HG02840 (cell line): Measurements from ENCODE around the gene KCNA3.
A peak's percentile ranks its signal among the peaks of the same experiment; 100 is the strongest.

ENCODE experiments used
- ATAC-seq: cut with Tn5 transposase; IDR thresholded peaks from one replicate; pipeline ENCODE4 v1.9.1; 2021; ENCODE audit warnings: mild to moderate bottlenecking, moderate library complexity, moderate number of reproducible peaks; ENCODE audit not compliant: unreplicated experiment, low FRiP score

KCNA3 gene

DNA sequence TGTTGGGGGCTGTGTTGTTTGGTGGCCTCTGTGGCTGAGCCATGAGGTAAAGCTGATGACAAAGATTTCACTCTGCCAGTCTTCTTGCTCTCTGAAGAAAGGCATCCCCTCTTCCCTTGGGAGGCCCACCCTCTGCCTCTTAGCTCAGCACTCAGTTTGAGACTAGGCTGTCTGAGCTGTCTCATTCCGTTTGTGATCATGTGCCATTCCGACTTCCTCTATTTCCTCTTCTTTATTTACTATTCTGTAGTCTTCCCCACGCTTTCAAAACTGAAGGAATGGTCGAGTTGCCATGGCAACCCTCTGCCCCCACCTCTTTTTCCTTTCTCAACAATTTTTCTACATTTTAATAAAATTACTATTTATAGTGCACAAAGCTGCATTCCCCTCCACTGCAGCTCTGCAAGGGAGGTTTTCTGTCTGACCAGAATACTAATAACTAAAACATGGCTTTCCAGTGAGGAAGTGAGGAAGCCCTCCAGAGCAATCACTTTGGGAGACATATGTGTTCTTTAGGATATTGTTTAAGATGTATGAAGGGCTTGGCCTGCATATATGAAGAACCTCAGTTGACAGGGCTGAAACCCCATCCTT lies 30.8 kb downstream of the KCNA3 start:
- ATAC-seq = no peak

DNA sequence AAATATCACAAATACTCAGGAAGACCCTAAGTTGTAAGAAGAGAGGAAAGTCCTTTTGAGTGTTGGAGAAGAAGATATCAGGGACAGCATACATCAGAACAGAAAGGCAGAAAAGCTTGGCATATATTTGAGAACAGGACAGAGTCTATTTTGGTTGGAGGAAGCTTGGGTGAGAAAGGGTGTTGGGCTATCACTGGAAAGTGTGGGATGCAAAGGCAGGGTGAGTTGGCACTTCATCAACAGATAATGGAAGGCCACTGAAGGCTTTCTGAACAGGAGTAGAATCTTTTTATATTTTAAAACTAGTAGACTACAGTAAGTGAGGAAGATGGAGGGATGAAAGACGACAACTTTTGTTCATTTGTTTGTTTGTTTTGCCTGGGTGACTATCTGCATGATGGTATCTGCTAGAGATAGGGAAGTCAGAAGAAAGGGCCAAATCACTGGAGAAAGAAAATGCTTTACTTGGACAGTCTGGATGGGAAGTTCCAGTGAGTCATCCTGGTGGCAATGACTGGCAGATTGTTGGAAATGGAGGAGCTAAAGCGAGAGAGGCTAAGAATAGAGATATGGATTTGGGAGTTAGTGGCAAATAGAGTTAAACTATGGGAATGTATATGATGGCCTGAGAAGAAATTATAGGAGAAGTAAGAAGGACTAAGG lies 34.9 kb downstream of the KCNA3 start:
- ATAC-seq = no peak

DNA sequence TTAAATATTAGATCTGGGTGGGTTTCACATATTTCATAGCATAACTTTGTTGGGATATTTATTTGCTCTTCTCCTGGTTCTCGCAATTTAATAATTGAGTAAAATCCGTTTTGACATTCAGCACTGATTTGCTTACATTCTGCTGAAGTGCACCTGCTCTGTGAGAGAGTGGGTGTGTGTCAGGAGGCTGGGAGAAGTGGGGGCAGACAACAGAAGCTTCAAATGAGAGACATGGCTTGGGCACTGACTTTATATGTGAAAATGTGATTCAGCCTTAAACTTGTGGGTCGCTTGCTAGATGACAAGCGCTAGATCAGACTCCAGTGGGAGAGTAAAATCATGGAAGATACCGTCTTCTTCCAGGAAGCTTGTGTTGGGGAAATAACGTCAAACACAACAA lies 36.2 kb downstream of the KCNA3 start:
- no peak for ATAC-seq

DNA sequence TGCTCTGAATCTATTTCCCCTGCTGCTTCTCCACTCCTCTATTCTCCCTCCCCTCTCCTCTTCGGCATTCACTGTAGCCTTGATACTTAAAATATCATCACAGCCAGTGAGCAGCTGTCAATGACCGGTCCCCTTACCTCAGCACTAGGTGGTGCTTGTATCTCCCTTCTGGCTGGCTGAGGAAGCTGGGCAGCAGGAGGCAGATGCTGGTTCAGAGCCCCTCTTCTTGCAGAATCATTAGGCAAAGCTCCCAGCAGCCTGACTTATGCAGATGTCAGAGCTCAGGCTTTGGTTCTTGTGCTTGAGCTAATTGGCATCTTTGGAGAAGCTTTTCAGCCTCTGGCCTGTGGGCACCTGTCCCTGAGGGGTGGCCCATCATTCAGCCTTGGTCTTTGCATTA lies 36.7 kb downstream of the KCNA3 start:
- ATAC-seq = no peak

DNA sequence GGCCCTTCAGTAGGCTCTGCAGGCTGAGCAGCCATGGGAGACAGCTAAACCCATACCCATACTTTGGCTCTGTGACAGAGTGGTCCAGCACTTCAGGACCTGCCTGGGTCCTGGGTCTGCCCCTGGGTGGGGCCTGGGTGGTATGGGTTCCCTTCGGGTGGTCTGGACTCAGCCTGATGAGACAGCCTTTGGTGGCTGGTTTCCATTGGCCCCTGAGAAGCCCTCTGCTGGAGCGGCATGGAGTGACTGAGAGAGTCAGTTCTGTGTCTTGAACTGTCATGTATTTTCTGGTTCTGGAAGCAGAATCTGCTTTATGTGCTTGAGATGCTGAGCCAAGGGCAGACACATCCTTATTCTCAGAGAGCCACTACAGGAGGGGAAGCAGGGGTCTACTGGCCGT lies 37.3 kb downstream of the KCNA3 start:
- ATAC-seq = no peak

DNA sequence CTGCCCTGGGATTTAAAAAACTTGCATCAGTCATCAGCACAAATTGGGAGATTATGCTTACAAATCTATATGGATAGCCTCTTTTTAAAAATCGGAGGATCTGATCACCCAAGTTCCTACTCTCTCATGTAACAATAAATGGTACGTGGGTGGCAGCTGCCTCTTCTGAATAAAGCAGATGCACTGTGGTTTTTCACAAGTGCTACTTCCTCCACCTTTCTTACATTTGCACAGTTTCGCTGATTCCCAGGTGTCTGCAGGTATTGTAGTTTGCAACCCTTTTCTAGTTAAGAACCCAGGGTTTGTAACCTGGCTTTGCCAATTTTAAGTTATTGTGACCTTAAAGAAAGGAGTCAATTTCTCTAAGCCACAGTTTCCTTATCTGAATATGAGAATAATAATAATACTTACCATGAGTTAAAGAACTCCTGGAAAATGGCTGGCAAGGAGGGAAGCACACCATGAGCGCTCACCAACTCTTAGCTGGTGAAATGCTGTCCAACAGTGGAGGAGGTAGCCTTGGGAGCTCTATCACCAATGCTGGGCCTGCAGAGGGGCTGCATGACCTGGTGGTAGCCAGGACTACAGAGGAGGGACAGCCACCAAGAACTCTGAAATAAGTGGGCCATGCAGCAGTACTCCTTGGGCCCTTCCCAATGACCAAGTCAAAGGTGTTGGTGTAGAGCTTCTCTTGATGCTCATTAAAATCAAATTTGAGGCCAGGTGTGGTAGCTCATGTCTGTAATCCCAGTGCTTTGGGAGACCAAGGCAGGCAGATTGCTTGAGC lies 38.4 kb downstream of the KCNA3 start:
- ATAC-seq = no peak

DNA sequence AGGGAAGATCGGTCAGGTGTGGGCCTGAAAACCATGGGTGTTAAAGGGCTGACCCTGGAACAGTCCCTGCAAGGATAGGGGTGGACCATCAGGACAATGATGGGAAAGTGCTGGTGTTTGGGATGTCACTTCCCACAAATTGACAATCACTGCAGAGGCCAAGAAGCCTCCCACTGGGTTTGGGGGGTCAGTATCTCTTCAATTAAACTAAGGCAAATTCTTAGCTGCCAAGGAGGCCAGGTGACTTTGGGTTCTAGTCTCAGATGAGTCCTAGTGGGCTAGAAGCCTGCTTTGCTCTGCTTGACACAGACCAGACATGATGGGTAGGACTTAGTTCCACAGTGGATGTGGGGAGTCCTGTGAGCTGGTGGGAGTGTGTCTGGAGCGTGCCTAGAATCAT lies 39.3 kb downstream of the KCNA3 start:
- no peak for ATAC-seq

DNA sequence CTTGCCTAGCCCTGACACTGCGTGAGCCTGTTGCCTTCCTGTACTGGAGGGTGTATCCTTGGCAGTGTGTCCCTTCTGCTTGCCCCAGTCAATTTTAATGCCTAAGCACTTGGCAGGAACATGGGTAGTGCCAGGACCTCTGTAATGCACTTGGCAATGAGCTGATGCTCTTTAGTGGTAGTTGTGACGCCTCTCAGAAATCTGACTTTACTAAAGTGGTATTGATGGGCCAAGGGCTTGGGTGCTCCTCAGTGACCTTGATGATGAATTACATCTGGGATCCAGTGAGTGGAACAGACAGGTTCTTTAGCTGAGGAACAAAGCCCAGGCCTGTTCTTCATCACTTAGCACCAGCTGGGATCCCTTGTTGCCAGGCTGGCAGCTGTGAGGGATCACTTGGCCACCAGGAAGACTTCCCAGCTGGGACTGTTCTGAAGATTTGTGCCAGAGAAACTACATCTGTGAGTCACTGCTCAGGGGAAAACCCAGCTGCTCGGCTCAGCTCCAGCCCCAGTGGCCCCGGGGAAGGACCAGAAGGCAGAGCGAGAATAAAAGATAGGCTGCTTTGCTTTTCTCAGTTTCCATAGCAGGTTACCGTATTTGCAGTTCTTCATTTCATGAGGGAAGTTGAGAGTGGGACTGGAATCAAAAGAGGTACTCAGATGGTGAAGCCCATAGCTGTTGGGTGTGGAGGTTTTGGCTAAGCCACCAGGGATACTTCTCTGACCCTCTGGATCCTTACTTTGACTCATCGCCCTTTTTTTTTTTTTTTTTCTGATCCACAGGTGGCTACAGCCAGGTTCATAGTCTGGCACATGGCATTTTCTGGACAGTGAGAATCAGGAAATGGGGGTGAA lies 40.1 kb downstream of the KCNA3 start:
- peak; percentile 58 for ATAC-seq

DNA sequence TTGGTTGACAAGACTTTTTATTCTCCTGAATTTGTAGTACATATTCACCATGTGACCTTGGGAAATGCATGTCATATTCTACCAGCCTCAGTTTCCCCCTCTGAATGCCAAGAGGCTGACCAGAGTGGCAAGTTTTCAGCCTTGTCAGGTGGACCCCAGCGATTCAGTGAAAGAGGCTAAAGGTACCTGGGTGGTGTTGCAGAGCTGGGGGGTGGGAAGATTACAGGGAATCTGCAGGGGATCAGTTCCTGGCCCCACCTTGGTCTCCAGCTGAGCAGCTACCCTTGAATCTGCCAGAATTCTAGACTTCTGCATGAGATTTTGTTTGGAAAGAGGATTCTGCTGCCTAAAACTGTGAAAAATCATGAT lies 40.7 kb downstream of the KCNA3 start:
- ATAC-seq = no peak

DNA sequence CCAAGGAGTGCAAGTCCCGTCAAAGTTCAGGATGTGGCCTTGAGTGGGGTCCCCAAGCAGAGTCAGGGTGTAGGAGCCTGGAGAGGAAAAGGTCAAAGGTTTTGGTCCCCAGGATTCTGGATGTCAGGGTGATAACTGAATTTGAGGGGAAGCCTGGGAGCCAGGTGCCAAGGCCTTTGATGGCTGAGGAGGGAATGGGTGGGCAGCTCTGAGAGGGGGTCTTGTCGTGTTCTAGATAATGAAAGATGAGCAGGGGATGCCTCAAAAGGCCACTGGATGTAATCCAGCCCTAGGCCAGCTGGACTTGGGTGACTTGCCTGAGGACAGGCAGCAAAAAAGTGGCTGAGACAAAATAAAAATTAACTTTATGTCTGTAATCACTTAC lies 41.1 kb downstream of the KCNA3 start:
- ATAC-seq = no peak

DNA sequence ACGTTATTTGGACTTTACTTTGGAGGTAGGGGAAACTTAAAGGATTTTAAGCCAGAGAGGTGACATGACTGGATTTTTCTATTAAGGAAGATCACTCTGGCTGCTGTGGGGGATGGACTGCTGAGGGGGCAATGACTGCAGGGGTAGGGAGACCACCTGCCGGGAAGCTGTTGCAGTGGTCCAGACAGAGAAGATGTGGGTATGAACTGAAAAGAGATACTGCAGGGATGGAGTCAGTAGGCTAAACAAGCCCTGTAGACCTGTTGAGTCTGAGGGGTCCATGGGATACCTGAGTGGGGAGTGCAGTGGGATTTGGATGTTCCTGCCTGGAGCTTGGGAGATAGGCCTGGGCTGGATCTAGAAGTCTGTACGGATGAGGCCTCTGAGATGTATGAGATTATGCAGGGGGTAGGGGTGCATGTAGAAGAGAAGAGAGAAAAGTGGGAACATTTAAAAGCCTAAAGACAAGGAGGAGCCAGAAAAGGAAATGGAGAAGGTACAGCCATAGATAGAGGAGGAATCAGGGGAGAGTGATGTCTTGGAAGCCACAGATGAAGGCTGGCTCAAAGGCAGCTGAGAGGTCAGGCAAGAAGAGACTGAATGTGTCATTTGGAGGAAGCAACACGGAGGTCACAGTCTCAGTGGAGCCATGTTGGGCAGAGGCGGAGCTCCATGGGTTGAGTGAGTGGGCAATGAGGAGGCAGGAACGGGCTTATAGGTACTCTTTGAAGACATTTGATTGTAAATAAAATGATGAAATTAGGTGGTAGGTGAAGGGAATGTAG lies 42.7 kb downstream of the KCNA3 start:
- no peak for ATAC-seq

DNA sequence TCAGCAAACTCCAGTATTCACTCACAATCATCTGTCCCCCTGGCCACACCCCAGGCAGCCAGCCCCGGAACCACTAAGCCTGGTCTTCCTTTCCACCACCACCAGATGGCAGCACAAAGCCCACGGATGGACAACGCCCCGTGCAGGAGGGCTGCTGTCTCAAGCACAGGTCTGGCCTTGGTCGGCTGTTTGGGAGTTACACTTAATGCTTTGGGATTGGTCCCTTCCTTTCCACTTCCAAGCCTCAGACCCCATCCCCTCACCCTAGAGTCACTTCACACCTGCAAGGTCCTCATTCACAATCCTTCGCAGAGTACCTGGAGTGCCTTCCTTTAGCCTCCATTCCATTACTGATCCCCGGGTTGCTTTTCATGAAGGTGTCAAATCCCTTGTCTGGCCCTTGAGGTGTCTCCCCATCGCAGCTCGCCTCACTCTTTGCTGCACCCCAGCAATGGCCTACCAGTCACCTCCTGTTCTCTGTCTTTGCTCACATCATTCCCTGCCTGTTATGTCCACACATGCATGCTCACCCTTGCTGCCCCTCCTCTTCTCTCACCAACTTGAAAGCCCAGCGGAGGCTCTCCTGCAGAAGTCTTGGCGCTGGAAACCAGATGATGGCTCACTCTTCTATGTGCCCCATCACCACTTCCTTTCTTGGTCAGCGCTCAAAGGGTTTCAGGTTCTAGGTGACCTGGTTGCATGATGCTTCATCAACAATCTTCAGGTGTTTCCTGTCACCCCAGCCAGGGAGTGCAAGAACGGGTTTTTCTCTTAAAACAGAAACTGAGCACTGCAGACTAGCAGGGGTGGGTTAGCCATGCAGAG lies 43.7 kb downstream of the KCNA3 start:
- peak; percentile 41 for ATAC-seq

DNA sequence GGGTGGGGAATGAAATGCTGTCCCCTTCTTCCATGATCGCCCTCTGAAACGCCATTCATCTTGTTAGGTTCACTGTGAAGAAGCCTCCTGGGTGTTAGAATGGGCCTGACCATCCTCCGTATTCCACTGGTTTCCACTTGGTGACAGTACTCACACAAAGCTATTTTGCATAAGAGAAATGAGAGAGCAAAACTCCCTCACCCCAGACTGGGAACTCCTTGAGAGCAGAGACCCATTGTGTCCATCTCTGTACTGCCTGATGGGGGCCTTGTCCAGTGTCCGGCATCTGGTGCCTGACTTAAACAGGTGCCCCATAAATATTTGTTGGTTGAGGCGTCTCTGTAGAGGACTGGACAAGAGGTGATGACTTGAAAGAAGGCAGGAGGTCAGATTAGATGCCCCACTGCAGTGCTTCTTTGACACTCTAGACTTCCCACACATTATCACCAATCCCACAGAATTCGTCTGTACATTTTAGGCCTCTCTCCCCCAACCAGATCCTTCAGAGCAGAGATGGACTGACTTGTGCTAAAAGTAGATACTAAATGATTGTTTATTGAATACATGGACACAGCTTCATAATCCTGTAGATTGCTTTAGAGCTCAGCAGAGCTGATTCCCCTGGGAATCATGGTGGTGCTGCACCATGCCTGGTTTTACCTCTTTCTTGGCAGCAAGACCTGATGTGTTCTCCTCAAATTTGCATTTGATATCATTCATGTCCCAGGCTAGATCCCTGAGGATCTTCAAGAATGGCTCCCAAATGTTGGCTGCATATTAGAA lies 46.2 kb downstream of the KCNA3 start:
- no peak for ATAC-seq

DNA sequence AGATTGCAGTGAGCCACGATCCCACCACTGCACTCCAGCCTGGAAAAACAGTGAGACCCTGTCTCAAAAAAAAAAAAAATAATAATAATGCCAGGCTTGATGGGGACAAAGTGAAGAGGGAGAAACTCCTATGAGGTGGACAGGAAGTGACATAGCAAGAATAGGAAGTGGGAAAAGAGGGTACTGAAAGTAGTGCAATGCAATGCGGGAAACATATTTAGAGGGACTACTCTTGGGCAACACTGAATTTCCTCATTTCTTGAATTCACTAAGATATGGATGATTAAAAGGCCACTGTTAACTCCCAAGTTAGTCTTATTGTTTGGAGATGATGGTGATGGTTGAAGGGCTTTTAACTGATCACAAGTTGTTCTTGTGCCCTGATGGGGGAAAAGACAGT lies 47.0 kb downstream of the KCNA3 start:
- no peak for ATAC-seq

DNA sequence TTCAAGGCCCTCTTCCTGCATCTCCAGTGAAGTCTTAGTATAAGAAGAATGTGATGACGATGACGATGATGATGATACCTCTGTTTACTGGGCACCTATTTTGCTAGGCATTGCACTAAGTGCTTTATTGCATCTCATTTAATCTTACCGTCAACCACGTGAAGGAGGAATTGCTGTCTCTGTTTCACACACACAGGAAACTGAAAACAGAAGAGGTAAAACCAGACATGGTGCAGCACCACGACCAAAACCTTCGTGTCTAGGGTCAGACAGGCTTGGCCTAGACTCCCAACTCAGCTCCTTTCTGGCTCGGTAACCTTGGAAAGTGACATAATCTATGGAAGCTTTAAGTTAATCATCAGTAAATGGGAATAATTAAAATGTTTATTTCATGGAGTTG lies 47.9 kb downstream of the KCNA3 start:
- ATAC-seq = no peak
